Mononuclear cell (primary cell): ENCODE data around the gene SYNGAP1. TPM values are rescaled to one million over a fixed set of nuclear protein-coding genes. Genes with fewer than 3 reads are reported as not detected.

Source experiments
- H3K27me3 ChIP-seq: 2 replicates; pipeline ENCODE4 v1.6.0; 2011; ENCODE audit warnings: low read length, control low read depth; ENCODE audit not compliant: insufficient read depth
- H3K4me1 ChIP-seq: 2 replicates; pipeline ENCODE4 v1.5.1; 2011; ENCODE audit warnings: mild to moderate bottlenecking, low read length, control low read depth; ENCODE audit not compliant: insufficient read depth
- H3K4me3 ChIP-seq: 2 replicates; pipeline ENCODE4 v1.5.1; 2011; ENCODE audit warnings: mild to moderate bottlenecking, low read length, moderate library complexity
- H3K9me3 ChIP-seq: 2 replicates; pipeline ENCODE4 v1.5.1; 2011; ENCODE audit warnings: low read depth, mild to moderate bottlenecking, control low read depth, low read length
- total RNA-seq: library from RNA; depleted of rRNA; stranded (reverse); fragments of >200 nt; gene quantifications from one replicate; pipeline ENCODE4 v1.2.3, GENCODE V29; 2012

SYNGAP1 gene
- total RNA-seq, 1 donor, result 10.5 TPM

DNA sequence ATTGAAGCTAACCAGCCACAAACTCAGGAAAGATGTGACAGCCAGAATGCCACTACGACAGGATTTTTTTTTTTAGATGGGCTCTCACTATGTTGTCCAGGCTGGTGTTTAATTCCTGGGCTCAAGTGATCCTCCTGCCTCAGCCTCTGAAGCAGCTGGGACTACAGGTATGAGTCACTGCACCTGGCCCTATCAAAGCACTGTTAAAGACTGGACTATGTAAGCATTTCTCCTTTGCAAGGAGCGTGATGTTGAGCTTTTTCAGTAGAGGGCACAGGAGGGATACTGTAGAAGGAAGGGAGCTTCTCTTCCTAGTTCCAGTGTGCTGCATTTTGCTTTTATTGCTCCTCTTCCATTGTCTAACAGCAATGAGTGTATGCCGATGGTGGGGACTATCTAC lies 70.3 kb downstream of the SYNGAP1 start:
- H3K9me3 ChIP-seq, result no peaks in the 10 kb centered on the region
- H3K27me3 ChIP-seq, result no peaks in the 10 kb centered on the region
- H3K4me1 ChIP-seq, result no peaks in the 10 kb centered on the region
- H3K4me3 ChIP-seq, result no peak overlapping the region

GRCh38 chr6:33490621-33491020 lies 70.8 kb downstream of the SYNGAP1 start:
- H3K9me3 ChIP-seq, result no peaks in the 10 kb centered on the region
- H3K4me1 ChIP-seq, result no peaks in the 10 kb centered on the region
- no peak overlapping the region for H3K4me3 ChIP-seq
- H3K27me3 ChIP-seq, result no peaks in the 10 kb centered on the region

- Histone ChIP-seq H3K9me3 (no peaks in the 10 kb centered on the region), H3K4me3 (no peak overlapping the region), H3K27me3 (no peaks in the 10 kb centered on the region), H3K4me1 (no peaks in the 10 kb centered on the region)
Measured at GRCh38 chr6:33492093-33492492, 72.2 kb downstream of the SYNGAP1 start.

GRCh38 chr6:33497157-33497556 lies 77.3 kb downstream of the SYNGAP1 start:
- Histone ChIP-seq H3K4me3 (no peak overlapping the region), H3K27me3 (no peaks in the 10 kb centered on the region)

DNA sequence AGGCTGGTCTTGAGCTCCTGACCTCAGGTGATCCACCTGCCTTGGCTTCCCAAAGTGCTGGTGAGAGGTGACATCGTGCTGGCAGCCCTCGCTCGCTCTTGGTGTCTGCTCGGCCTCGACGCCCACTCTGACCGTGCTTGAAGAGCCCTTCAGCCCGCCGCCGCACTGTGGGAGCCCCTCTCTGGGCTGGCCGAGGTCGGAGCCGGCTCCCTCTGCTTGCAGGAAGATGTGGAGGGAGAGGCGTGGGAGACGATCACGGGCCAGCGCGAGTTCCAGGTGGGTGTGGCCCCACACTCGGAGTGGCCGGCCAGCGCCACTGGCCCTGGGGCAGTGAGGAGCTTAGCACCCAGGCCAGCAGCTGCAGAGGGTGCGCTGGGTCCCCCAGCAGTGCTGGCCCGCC lies 82.6 kb downstream of the SYNGAP1 start:
- Histone ChIP-seq H3K27me3 (no peaks in the 10 kb centered on the region), H3K9me3 (no peaks in the 10 kb centered on the region), H3K4me1 (no peaks in the 10 kb centered on the region), H3K4me3 (no peak overlapping the region)

More at GRCh38 chr6:33497157-33497556, 77.3 kb downstream of the SYNGAP1 start:
- no peaks in the 10 kb centered on the region for H3K4me1 ChIP-seq
- H3K9me3 ChIP-seq, result no peaks in the 10 kb centered on the region

DNA sequence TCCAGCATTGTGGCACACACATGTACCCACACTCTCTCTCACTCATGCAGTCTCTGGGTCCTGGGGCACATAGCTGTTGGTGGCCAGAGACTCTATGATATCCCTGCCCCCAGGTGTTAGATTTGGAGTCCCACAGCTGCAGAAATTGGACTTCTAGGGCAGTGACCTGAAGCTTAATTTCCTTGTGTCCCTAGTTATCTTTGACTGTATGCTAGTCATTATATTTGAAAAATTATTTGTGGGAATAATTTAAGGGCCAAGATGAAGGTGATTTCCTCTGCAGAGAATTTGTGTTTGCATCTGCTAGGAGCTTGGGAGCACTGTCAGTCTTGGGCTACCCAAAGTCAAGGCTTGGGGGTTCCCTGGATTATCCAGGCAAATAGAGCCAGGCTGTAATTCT lies 84.6 kb downstream of the SYNGAP1 start:
- Histone ChIP-seq H3K27me3 (no peaks in the 10 kb centered on the region), H3K4me3 (no peak overlapping the region), H3K4me1 (peaks cover 12% of the 10 kb centered on the region), H3K9me3 (no peaks in the 10 kb centered on the region)

Other genes with a start within 250 kb of the SYNGAP1 start
- 0.63 TPM for gene COL11A2, start 227.6 kb upstream of the SYNGAP1 start, total RNA-seq
- gene RXRB, start 219.4 kb upstream of the SYNGAP1 start, total RNA-seq, result 11.3 TPM
- 10.7 TPM for gene SLC39A7, start 219.2 kb upstream of the SYNGAP1 start, total RNA-seq
- 6.4 TPM for gene HSD17B8, start 215.4 kb upstream of the SYNGAP1 start, total RNA-seq
- gene RING1, start 211.6 kb upstream of the SYNGAP1 start, total RNA-seq, result 11.4 TPM
- gene VPS52, start 148.2 kb upstream of the SYNGAP1 start, total RNA-seq, result 27.8 TPM
- gene RPS18, start 148.0 kb upstream of the SYNGAP1 start, total RNA-seq, result 4,638 TPM
- gene B3GALT4, start 142.9 kb upstream of the SYNGAP1 start, total RNA-seq, result 11.1 TPM
- gene WDR46, start 130.8 kb upstream of the SYNGAP1 start, total RNA-seq, result 19.4 TPM
- 11.1 TPM for gene PFDN6, start 130.5 kb upstream of the SYNGAP1 start, total RNA-seq
- gene RGL2, start 121.1 kb upstream of the SYNGAP1 start, total RNA-seq, result 14.7 TPM
- gene TAPBP, start 106.0 kb upstream of the SYNGAP1 start, total RNA-seq, result 188 TPM
- gene ZBTB22, start 102.3 kb upstream of the SYNGAP1 start, total RNA-seq, result 12.6 TPM
- gene DAXX, start 97.1 kb upstream of the SYNGAP1 start, total RNA-seq, result 15.2 TPM
- gene KIFC1, start 28.2 kb upstream of the SYNGAP1 start, total RNA-seq, result 0.94 TPM
- gene PHF1, start 9.1 kb upstream of the SYNGAP1 start, total RNA-seq, result 78.5 TPM
- 66.3 TPM for gene CUTA, start 2.0 kb upstream of the SYNGAP1 start, total RNA-seq
- 3.5 TPM for gene ZBTB9, start 34.5 kb downstream of the SYNGAP1 start, total RNA-seq
- gene BAK1, start 160.2 kb downstream of the SYNGAP1 start, total RNA-seq, result 17.9 TPM
- gene ITPR3, start 201.3 kb downstream of the SYNGAP1 start, total RNA-seq, result 13.6 TPM